ENCODE results near the gene RNF175.
A peak's percentile ranks its signal among the peaks of the same experiment; 100 is the strongest.

Gene RNF175

DNA sequence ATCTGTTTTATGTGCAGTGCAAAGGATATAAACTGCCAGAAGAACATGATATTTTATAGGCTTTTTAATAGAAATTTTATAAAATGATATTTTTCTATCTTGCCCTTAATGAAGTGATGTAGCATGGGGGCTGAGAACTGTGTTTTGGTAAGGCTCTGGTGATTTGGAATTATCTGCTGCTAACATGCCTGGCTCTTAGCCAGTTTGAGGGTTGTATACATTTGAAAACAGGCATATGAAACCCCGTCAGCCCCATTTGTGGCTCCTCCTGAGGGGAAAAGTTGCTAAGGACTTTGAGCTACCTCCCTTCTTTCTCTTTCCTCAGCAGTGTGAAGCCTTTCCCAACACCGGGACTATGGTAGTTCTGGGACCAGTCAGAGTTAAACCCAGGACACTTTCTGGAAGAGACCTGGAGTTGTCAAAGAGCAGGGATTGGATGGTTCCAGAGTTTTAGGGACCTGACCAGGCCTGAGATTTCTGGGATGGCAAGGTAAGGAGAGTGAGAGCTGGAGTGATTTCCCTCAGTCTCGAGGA is 24.4 kb upstream of the RNF175 start:
- no peak for DNase-seq

DNA sequence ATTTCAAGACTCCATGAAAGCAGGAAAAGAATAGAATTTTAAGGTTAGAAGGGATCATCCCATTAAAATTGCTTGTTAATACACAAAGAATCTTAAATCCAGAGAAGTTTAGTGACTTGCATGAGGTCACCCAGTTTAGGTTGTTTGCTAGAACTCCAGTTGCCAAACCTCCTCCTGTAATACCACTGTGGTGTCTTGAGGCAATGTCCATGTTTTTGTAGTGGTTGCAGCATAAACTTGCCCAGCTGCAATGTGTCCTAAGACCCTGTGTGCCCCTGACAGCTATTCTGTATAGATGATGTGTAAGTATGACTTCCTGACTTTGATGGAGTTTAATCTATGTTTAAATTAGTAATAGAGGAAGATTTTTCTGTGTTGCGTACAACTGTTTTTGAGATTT is 22.8 kb upstream of the RNF175 start:
- DNase-seq, result no peak

- no peak for DNase-seq
Measured at GRCh38 chr4:153781717-153782416, 22.0 kb upstream of the RNF175 start.

DNA sequence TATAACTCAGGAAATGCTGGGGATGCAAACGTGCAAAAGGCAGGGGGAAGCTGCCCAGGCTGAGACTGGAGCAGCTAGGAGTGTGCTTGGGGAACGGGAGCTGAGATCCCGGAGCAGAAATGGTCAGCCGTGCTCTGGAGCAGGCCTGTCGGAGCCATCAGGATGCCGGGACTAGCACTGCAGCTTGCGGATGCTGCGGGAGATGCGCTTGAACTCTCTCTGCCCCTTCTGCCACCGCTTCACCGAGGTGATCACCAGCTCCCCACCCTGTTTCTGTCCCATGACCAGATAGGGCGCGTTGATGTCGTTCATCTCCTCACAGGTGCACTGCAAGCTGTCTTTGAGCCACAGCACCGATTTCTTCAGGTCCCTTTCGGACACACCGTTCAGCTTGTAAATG is 21.5 kb upstream of the RNF175 start:
- no peak for DNase-seq

DNA sequence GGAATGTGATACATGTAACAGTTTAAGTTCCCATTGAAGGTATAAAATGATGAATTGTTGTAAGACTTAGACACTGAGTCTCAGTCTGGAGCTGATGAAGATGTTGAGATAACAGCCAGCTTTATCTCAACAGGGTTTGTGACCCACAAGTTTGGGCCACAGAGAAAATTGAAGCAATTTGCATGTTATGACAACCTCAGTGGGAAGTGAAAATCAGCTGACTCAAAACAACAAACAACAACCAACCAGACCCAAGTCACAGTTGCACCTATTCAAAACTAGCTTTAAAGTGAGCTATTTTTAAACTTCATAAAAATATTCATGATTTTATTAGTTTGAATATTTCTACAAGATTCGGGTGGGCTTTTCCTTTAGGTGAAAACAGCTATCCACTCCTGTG is 21.1 kb upstream of the RNF175 start:
- no peak for DNase-seq

GRCh38 chr4:153780221-153780620 is 20.4 kb upstream of the RNF175 start:
- DNase-seq, result no peak

- no peak for DNase-seq
Measured at GRCh38 chr4:153778383-153778782, 18.6 kb upstream of the RNF175 start.

DNA sequence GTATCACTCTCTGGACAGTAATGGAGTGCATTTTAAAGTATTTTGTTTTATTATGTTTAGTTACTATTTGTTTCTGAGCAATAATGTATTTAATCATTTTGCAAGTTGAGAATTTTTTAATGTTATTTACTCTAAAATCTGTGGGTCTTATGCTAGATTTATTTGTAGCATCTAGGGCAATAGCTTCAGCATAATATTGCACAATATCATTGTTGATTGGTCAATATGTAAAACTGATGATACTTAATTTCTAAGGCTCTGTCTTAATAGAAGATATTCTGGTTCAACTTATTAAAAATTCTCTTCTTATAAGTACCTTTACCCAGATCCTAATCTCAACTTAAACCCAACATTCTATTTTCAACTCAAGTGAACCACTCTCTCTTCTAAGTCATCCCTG is 17.6 kb upstream of the RNF175 start:
- no peak for DNase-seq

- DNase-seq, result no peak
Measured at GRCh38 chr4:153776601-153777000, 16.8 kb upstream of the RNF175 start.

DNA sequence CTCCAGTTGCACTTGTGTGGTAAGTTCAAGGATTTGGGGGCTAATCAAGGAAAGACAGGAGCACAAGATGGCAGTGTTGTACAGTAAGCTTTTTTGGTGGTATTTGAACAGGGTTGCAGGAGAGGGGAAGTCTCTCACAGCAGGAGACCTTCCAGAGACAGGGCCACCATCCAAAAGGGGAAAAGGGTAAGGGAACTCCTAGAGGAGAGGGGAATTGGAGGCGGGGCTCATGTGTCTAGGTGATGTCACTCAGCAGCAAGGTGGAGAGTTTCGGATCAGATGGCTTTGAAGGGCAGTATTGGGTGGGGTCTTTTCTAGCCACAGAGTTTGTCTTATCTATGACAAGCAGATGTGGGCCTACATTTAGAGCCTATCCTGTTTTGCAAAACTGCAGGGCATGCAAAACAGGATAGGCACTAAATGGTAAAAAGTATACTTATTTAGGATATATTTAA is 13.4 kb upstream of the RNF175 start:
- DNase-seq, result no peak

- DNase-seq, result no peak
Measured at GRCh38 chr4:153771046-153771445, 11.2 kb upstream of the RNF175 start.

GRCh38 chr4:153766758-153767157 is 6.9 kb upstream of the RNF175 start:
- DNase-seq, result no peak

DNA sequence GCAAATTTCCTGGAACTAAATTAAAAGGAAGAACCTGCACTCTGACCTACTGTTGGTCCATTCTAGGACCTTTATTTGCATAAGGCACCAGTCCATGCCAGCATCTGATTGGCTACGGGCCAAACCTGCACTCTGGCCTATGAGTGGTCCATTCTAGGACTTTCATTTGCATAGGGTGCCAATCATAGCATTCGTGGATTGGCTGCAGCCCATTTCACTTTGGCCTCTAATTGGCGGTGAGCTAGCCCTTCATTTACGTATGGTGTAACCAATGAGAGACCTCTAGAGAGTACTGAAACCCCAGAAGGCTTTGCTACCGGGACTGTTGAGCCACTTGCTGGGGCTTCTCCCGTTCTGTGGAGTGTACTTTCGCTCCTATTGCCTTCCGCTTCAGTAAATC is 6.1 kb upstream of the RNF175 start:
- DNase-seq, result no peak

DNA sequence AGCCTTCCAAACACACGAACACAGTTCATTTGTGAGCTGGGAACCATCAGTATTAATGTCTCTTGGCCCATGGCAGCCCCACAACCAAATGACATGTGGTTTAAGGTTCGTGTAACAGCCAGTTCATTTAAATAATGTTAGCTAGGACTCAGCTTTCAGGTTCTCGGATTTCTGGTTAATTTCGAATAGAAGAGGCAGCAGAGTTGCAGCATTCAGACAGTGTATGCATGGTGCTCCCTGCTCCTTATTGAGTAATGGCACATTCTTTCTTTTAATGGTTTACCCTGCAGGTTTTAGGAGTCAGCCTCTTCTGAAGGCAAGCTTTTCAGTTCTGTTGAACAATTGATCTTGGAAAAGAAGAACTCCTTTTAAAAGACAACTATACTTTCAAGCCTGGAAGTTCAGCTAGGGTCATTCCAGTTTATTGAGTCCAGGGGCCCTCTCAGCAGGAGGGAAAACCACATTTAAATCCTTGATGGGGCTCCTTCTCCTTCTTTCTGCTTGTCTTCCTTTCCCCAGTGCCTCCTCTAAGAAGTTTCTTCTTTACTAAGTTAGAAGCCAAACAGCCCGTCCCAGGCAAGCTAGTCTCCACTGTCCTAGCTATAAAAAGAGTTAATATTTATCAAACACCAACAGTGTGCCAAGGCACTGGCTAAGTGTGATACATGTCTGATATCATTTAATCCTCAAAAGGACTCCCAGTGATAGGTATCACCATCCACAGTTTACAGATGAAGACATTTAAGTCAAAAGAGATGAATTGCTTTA is 5.0 kb upstream of the RNF175 start:
- DNase-seq, result no peak

- no peak for DNase-seq
Measured at GRCh38 chr4:153763404-153763803, 3.6 kb upstream of the RNF175 start.

- no peak for DNase-seq
Measured at GRCh38 chr4:153758688-153759406, 977 bp downstream of the RNF175 start.

DNA sequence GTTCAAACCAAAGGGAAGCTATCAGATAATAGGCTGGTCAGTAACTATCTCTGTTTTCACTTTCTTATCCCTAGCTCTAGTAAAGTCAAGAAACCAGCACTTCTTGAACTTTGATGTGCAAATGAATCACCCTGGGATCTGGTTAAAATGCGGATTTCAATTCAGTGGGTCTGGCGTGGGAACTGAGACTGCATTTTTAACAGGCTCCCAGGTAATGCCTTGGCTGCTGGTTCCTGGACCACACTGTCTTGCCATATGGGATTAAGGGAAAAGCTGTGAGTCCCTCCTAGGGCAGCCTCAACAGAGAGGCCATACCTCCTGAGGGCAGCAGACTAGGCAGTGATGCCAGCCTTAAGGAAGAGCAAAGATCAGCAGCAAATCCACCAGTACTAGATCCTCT is 1.7 kb downstream of the RNF175 start:
- DNase-seq, result no peak

DNA sequence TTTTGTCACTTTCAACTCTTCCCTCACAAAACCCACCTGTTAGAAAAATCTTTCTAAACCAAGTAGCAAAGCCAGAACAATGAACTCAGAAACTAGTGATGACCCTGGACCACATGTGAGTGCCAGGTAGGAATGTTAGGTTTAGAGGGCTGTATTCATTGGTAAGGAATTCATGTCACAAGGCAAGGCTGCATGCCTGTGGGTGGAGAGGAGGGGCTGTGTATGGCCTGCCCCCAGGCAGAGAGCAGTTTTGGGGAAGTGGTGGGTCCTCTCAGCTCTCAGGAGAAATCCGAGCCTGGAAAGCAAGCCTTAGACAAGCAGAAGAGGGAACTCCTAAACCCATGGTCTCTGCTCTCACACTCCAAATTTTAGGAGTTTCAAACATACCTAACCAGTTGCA is 2.4 kb downstream of the RNF175 start:
- DNase-seq, result peak; percentile 36

- DNase-seq, result no peak
Measured at GRCh38 chr4:153755186-153755585, 4.6 kb downstream of the RNF175 start.

GRCh38 chr4:153750197-153750817 is 9.5 kb downstream of the RNF175 start:
- DNase-seq, result peak; percentile 9

DNA sequence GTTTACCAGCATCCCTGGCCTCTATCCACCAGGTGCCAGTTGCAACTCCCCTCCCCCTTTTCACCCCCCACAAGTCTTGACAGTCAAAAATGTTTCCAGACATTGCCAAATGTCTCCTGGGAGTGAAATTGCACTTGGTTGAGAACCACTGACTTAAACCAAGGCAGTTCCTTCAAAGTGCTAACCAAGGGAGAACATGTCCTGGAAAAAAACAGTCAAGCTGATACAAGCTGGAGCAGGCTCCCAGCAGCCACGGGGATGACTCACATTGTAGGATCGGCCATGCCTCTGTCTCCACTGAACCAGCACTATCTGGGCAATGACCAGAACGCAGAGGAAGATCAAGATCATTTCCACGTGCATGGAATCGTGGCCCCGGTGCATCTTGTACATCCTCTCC is 11.4 kb downstream of the RNF175 start:
- peak; percentile 76 for DNase-seq

DNA sequence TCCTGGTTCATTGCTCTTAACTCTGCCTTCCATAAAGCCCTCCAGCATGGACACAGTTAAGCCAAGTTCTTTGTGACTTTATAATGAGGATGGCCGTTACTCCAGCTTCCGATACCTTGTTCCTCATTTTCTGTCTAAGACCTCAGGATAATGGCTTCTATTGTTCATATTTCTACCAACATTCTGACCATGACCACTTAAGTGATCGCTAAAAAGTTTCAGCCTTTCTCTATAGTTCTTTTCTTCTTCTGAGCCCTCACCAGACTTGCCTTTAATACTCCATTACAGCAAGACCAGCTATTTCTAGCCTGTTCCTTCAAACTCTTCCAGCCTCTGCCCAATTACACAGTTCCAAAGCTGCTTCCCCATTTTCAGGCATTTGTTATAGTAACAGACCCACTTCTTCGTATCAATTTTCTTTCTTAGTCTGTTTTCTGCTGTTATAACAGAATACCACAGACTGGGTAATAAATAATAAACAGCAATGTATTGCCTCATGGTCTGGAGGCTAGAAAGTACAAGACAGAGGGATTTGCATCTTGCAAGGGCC is 12.3 kb downstream of the RNF175 start:
- no peak for DNase-seq

GRCh38 chr4:153745651-153746050 is 14.2 kb downstream of the RNF175 start:
- no peak for DNase-seq
